ENCODE data around the gene TOP1. TPM values are rescaled to one million over a fixed set of nuclear protein-coding genes. Genes with fewer than 3 reads are reported as not detected.

Gene TOP1
- polyA plus RNA-seq, 2 of the 4 experiments (the other 2 are of a cell fraction): 20.8 to 70.6 TPM

DNA sequence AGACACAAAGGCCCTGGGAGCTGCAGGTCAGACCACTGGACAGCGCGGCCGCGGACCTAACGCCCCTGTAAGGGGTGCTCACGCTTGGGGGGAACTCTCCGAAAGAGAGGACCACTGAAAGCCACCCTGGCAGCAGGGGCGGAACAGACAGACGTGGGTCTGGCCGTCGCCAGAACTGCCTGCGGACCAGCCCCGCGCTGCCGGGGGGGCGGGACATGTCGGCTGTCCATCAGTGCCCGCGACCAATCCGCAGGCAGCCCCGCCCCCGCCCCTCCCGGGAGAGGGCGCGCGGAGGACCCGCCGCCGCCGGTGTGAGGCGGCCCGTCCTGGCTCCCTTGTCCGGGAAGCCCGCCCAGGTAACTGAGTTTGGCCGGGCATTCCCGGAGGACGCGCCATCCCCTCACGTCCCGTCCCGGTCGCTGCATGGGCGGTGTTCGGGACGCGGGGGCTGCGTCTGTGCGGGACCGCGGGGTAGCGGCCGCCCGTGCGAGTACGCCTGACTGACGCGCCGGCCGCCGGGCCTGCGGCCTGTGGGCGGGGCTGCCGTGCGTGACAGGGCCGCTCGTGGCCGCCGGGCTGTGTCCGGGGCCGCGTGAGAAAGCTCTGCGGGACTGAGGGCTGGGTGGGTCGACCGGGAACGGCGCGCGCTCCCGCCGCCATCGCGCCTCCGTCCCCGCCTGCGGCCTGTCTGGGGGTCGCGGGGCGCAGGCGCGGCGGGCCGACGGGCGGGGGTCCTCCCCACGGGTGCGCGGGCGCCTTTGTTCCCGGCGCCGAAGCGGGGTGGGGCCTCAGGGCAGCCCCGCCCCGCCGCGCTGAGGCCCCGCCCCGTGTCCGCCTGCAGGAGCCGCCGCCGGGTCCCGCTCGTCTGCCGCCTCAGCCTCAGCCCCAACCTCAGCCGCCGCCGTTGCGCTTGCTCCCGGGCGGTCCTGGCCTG is 108.3 kb downstream of the TOP1 start, which contains the start of gene PLCG1:
Gene PLCG1, plus strand, starts transcription at position 864 of the 934 bp plus-strand sequence. CDS start 99 bp downstream, outside the sequence.
- H3K4me3 ChIP-seq: peak within 1 kb of the TSS; percentile 89
- TF ChIP-seq CBX8 (IDR thresholded peaks at IDR 0.05) (no peak), EP300 (IDR thresholded peaks at IDR 0.05) (no peak), HOXB5 (CRISPR knock-in tag; IDR thresholded peaks at IDR 0.05) (no peak), NFE2L2 (conservative IDR thresholded peaks at IDR 0.05; ENCODE audit: low read length) (no peak), RFX5 (IDR thresholded peaks at IDR 0.05) (no peak), POLR2A (IDR thresholded peaks at IDR 0.05; ENCODE audit: low read length) (peak; percentile 57), PHF8 (IDR thresholded peaks at IDR 0.05; ENCODE audit: borderline replicate concordance, low read depth) (peak; percentile 96), JUN (IDR thresholded peaks at IDR 0.05) (peak in 1 of 2 experiments; percentile 68; a peak in 2 of 5 replicates), EHMT2 (IDR thresholded peaks at IDR 0.05; ENCODE audit: low read depth) (no peak), SREBF2 (IDR thresholded peaks at IDR 0.05) (no peak), CHD2 (IDR thresholded peaks at IDR 0.05; ENCODE audit: low read length, partially characterized antibody) (no peak)
- TF ChIP-seq, protein P1, sequence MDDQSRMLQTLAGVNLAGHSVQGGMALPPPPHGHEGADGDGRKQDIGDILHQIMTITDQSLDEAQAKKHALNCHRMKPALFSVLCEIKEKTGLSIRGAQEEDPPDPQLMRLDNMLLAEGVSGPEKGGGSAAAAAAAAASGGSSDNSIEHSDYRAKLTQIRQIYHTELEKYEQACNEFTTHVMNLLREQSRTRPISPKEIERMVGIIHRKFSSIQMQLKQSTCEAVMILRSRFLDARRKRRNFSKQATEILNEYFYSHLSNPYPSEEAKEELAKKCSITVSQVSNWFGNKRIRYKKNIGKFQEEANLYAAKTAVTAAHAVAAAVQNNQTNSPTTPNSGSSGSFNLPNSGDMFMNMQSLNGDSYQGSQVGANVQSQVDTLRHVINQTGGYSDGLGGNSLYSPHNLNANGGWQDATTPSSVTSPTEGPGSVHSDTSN (IDR thresholded peaks at IDR 0.05): peak; percentile 92
- TF ChIP-seq, protein P2, sequence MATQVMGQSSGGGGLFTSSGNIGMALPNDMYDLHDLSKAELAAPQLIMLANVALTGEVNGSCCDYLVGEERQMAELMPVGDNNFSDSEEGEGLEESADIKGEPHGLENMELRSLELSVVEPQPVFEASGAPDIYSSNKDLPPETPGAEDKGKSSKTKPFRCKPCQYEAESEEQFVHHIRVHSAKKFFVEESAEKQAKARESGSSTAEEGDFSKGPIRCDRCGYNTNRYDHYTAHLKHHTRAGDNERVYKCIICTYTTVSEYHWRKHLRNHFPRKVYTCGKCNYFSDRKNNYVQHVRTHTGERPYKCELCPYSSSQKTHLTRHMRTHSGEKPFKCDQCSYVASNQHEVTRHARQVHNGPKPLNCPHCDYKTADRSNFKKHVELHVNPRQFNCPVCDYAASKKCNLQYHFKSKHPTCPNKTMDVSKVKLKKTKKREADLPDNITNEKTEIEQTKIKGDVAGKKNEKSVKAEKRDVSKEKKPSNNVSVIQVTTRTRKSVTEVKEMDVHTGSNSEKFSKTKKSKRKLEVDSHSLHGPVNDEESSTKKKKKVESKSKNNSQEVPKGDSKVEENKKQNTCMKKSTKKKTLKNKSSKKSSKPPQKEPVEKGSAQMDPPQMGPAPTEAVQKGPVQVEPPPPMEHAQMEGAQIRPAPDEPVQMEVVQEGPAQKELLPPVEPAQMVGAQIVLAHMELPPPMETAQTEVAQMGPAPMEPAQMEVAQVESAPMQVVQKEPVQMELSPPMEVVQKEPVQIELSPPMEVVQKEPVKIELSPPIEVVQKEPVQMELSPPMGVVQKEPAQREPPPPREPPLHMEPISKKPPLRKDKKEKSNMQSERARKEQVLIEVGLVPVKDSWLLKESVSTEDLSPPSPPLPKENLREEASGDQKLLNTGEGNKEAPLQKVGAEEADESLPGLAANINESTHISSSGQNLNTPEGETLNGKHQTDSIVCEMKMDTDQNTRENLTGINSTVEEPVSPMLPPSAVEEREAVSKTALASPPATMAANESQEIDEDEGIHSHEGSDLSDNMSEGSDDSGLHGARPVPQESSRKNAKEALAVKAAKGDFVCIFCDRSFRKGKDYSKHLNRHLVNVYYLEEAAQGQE (IDR thresholded peaks at IDR 0.05): no peak
- TF ChIP-seq, protein P3, sequence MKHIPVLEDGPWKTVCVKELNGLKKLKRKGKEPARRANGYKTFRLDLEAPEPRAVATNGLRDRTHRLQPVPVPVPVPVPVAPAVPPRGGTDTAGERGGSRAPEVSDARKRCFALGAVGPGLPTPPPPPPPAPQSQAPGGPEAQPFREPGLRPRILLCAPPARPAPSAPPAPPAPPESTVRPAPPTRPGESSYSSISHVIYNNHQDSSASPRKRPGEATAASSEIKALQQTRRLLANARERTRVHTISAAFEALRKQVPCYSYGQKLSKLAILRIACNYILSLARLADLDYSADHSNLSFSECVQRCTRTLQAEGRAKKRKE (CRISPR knock-in tag; IDR thresholded peaks at IDR 0.05; ENCODE audit: low read depth): no peak
- TF ChIP-seq, protein P4, sequence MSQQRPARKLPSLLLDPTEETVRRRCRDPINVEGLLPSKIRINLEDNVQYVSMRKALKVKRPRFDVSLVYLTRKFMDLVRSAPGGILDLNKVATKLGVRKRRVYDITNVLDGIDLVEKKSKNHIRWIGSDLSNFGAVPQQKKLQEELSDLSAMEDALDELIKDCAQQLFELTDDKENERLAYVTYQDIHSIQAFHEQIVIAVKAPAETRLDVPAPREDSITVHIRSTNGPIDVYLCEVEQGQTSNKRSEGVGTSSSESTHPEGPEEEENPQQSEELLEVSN (IDR thresholded peaks at IDR 0.05; ENCODE audit: borderline replicate concordance, low read depth): peak; percentile 47
- DNase-seq (ENCODE audit: low read depth in 1 of 2, low spot score in 1 of 2) (peak; percentile 83 to 91), FAIRE-seq (no peak), ATAC-seq (peak; percentile 77 to 86)
- 3% methylated on average over 24 of the region's 121 CpGs for WGBS (ENCODE audit: missing lambda C conversion rate)
- CTCF ChIA-PET: interaction anchor here (1.1 to 7.9 kb wide), 7 partner anchors 10 to 202 kb away, joined by 3 to 103 read pairs (median 16); partner anchors contain the start of gene LPIN3
- POLR2A ChIA-PET: interaction anchor here (0.8 to 1.1 kb wide), 2 partner anchors 41 to 147 kb away, joined by 3 read pairs; no protein-coding TSS in a partner anchor
- H3K27ac ChIP-seq: peak within 1 kb of the TSS; percentile 86 to 91
- H3K4me1 ChIP-seq: peaks cover 7% of the 10 kb centered on the region
- H3K4me2 ChIP-seq: peak within 1 kb of the TSS; percentile 98
- H3K9me3 ChIP-seq: no peaks in the 10 kb centered on the region

DNA sequence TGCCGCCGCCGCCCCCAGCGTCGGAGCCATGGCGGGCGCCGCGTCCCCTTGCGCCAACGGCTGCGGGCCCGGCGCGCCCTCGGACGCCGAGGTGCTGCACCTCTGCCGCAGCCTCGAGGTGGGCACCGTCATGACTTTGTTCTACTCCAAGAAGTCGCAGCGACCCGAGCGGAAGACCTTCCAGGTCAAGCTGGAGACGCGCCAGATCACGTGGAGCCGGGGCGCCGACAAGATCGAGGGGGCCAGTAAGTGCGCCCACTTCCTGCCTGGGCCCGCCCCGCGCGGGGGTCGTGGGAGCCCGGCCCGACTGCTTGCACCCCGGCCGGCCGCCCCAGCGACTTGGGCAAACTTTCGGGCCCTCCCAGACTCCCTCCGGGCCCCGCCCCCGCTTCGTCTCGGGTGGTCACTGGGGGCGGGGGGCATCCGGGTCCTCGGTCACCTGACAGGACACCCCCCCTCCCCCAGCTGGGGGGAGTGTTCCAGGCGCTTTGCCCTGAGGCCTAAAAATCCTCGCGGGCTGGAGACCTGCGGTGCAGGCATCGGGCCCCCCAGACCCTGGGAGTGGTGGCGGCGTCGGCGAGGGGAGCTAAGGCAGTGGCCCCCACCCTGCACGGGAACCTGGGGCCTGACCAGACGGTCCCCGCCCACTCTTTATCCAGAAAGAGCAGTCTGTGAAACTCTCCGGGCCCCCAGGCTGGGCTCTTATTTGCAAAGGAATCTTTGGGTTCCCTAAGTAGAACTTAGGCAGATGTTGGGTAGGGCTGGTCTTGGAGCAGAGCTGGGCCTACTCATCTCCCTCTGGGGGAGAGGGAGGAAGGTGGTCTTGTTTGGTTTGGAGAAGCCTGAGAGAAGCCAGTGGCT is 109.2 kb downstream of the TOP1 start:
- ATAC-seq: peak; percentile 6 to 12; a peak in 5 of 6 replicates
- DNase-seq (ENCODE audit: low read depth in 1 of 2, low spot score in 1 of 2): peak; percentile 25 to 47
- ChIA-PET CTCF (interaction anchor here (0.6 to 7.9 kb wide), 6 partner anchors 14 to 201 kb away, joined by 3 to 103 read pairs (median 6); partner anchors contain the start of gene LPIN3), POLR2A (interaction anchor here (0.6 to 1.1 kb wide), 2 partner anchors 40 to 224 kb away, joined by 3 read pairs; no protein-coding TSS in a partner anchor)
- no peak for FAIRE-seq
- Histone ChIP-seq H3K27ac (peak overlapping the region; percentile 86 to 91), H3K4me2 (peak overlapping the region; percentile 98), H3K4me1 (peaks cover 7% of the 10 kb centered on the region), H3K9me3 (no peaks in the 10 kb centered on the region), H3K4me3 (peak overlapping the region; percentile 89)
- TF ChIP-seq, protein P5, sequence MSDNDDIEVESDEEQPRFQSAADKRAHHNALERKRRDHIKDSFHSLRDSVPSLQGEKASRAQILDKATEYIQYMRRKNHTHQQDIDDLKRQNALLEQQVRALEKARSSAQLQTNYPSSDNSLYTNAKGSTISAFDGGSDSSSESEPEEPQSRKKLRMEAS (IDR thresholded peaks at IDR 0.05): peak; percentile 40; the same call in 1 of the 2 replicates
- TF ChIP-seq SREBF2 (IDR thresholded peaks at IDR 0.05) (no peak), PHF8 (IDR thresholded peaks at IDR 0.05; ENCODE audit: borderline replicate concordance, low read depth) (no peak; the same call in 1 of the 2 replicates), POLR2A (IDR thresholded peaks at IDR 0.05; ENCODE audit: low read length) (0 out of 2 replicates have a peak, but pooled peaks have one; percentile 24), BHLHE40 (IDR thresholded peaks at IDR 0.05; ENCODE audit: low read depth, low read length) (no peak), JUN (IDR thresholded peaks at IDR 0.05) (0 out of 5 replicates have a peak, but pooled peaks of 1 of the 2 experiments have one; percentile 8)
- TF ChIP-seq, protein P6, sequence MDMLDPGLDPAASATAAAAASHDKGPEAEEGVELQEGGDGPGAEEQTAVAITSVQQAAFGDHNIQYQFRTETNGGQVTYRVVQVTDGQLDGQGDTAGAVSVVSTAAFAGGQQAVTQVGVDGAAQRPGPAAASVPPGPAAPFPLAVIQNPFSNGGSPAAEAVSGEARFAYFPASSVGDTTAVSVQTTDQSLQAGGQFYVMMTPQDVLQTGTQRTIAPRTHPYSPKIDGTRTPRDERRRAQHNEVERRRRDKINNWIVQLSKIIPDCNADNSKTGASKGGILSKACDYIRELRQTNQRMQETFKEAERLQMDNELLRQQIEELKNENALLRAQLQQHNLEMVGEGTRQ (IDR thresholded peaks at IDR 0.05): peak; percentile 71
- WGBS (ENCODE audit: missing lambda C conversion rate): 2% methylated on average over 25 of the region's 66 CpGs

Measured in A549 (cell line).